ENCODE data around the gene PLEKHO1.

DNA sequence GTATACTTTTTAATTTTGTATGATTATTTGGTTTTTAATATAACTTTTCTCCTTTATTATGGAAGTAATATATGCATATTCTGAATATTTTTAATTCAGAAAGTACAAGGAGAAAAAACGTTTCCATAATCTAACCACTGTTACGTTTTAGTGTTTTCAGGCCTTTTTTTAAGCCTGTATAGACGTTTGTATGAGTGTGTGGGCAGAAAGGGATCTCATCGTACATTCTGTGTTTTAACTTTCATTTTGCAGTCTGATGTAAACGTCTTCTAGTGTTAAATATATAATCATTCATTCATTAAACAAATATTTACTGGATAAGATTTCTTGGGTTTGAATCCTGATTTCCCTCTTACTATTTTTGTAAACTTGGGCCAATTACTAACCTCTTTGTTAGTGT, 38.0 kb upstream of the PLEKHO1 start:
- TF ChIP-seq POLR2AphosphoS5 (IDR thresholded peaks at IDR 0.05; ENCODE audit: low read depth, low read length): no peak
- TF ChIP-seq POLR2A (IDR thresholded peaks at IDR 0.05; ENCODE audit: low read depth, low read length): no peak
- TF ChIP-seq TAF1 (IDR thresholded peaks at IDR 0.05; ENCODE audit: borderline replicate concordance, low read depth, low read length): no peak
